Vagina (tissue), 2 donors: ENCODE results near the gene XAB2.

ENCODE experiments used
- POLR2A ChIP-seq, 2 donors: fragments of 450-650 bp; IDR thresholded peaks; one replicate each; pipeline ENCODE4 v1.6.1; 2017; ENCODE audit warnings: antibody characterized with exemption in 2 of 2, mild to moderate bottlenecking in 2 of 2, moderate library complexity in 2 of 2
- POLR2AphosphoS5 ChIP-seq, 2 donors: sonication (generic); formaldehyde crosslinking; IDR thresholded peaks; one replicate each; pipeline ENCODE4 v1.9.0; 2017; ENCODE audit warnings: antibody characterized with exemption in 2 of 2, mild to moderate bottlenecking in 2 of 2, low read depth in 1 of 2; ENCODE audit not compliant: insufficient read depth in 1 of 2
- TF ChIP-seq, protein P1 (sequence below), 3 experiments: fragments of 450-650 bp in 2 of 3; fragments of 200-600 bp in 1 of 3; sonication (generic) in 1 of 3; IDR thresholded peaks; one replicate each; pipeline ENCODE4 v1.5.1; 2017 to 2019; ENCODE audit warnings: antibody characterized with exemption in 3 of 3, mild to moderate bottlenecking in 2 of 3, moderate library complexity in 2 of 3

DNA sequence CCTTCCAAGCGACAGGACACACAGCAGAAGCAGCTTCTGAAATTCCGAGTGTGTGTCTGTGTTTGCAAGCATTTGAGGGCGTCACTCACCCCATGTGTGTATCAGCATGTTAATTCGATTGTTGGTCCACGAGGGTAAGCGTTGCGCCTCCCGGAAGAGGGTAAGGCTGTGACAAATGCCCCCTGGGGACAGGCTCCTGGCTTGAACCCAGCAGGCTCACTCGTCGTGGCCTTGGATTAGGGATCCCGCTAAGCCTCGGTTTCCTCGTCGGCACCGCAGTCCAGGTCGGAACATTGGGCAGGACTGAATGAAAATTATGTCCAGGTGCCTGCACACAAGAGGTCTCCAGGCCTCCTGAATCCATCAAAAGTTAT is 7.0 kb upstream of the XAB2 start:
- TF ChIP-seq POLR2A (IDR thresholded peaks at IDR 0.05): no peak
- TF ChIP-seq, protein P1, sequence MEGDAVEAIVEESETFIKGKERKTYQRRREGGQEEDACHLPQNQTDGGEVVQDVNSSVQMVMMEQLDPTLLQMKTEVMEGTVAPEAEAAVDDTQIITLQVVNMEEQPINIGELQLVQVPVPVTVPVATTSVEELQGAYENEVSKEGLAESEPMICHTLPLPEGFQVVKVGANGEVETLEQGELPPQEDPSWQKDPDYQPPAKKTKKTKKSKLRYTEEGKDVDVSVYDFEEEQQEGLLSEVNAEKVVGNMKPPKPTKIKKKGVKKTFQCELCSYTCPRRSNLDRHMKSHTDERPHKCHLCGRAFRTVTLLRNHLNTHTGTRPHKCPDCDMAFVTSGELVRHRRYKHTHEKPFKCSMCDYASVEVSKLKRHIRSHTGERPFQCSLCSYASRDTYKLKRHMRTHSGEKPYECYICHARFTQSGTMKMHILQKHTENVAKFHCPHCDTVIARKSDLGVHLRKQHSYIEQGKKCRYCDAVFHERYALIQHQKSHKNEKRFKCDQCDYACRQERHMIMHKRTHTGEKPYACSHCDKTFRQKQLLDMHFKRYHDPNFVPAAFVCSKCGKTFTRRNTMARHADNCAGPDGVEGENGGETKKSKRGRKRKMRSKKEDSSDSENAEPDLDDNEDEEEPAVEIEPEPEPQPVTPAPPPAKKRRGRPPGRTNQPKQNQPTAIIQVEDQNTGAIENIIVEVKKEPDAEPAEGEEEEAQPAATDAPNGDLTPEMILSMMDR (IDR thresholded peaks at IDR 0.05): no peak
- no peak for TF ChIP-seq POLR2AphosphoS5 (IDR thresholded peaks at IDR 0.05; ENCODE audit: insufficient read depth in 1 of 2, low read depth in 1 of 2)
